GM12872 (cell line): ENCODE results near the gene POLR3G.

Experiments used
- CTCF ChIP-seq: IDR thresholded peaks from 3 replicates; pipeline ENCODE4 v1.5.1; 2011; ENCODE audit warnings: low read depth, mild to moderate bottlenecking, low read length, moderate library complexity; ENCODE audit not compliant: insufficient read depth

Gene POLR3G

GRCh38 chr5:90504743-90505142 is 30.1 kb downstream of the POLR3G start:
- TF ChIP-seq CTCF: no peak

GRCh38 chr5:90506221-90506620 is 31.6 kb downstream of the POLR3G start:
- TF ChIP-seq CTCF: no peak

- no peak for TF ChIP-seq CTCF
Measured at GRCh38 chr5:90510438-90510837, 35.8 kb downstream of the POLR3G start.

GRCh38 chr5:90514520-90514919 is 39.9 kb downstream of the POLR3G start:
- no peak for TF ChIP-seq CTCF

- TF ChIP-seq CTCF: no peak
Measured at GRCh38 chr5:90518661-90519060, 44.0 kb downstream of the POLR3G start.

- TF ChIP-seq CTCF: no peak
Measured at GRCh38 chr5:90519081-90519480, 44.4 kb downstream of the POLR3G start.

- no peak for TF ChIP-seq CTCF
Measured at GRCh38 chr5:90528601-90529193, 54.0 kb downstream of the POLR3G start.
